ENCODE data around the gene BRAT1.

BRAT1 gene

GRCh38 chr7:2494191-2495130 lies 60.9 kb downstream of the BRAT1 start:
- DNase-seq: no peak

GRCh38 chr7:2493205-2494164 lies 61.8 kb downstream of the BRAT1 start:
- DNase-seq: no peak

GRCh38 chr7:2492038-2492437 lies 63.3 kb downstream of the BRAT1 start:
- DNase-seq: no peak

- DNase-seq: no peak
Measured at GRCh38 chr7:2490181-2490651, 65.1 kb downstream of the BRAT1 start.

- no peak for DNase-seq
Measured at GRCh38 chr7:2488681-2489080, 66.6 kb downstream of the BRAT1 start.

GRCh38 chr7:2488272-2488645 lies 67.1 kb downstream of the BRAT1 start:
- no peak for DNase-seq

Measured in amniotic stem cell (primary cell).